Measurements from ENCODE around the gene HBG1. TPM values are rescaled to one million over a fixed set of nuclear protein-coding genes. Genes with fewer than 3 reads are reported as not detected.

The HBG1 gene
- polyA plus RNA-seq, 1 donor (not counting 4 experiments of a cell fraction or from before 2014, with no cell fraction given), result 0.30 TPM

GRCh38 chr11:5242933-5243815 is 6.5 kb downstream of the HBG1 start:
- H2AFZ ChIP-seq (ENCODE audit: control insufficient read depth, low read length), result no peak overlapping the region
- H3K27me3 ChIP-seq (ENCODE audit: control insufficient read depth, extremely low read depth, insufficient read depth, low read length), result no peaks in the 10 kb centered on the region
- no peaks in the 10 kb centered on the region for H3K4me1 ChIP-seq (ENCODE audit: control insufficient read depth, extremely low read depth, insufficient read depth, low read length)
- no peak for FAIRE-seq
- no peak overlapping the region for H3K4me3 ChIP-seq (ENCODE audit: control insufficient read depth in 2 of 3, extremely low read depth in 1 of 3, insufficient read depth in 2 of 3, low read depth in 1 of 3, low read length in 3 of 3)
- H3K27ac ChIP-seq (ENCODE audit: control insufficient read depth, insufficient read depth, low read length), result no peak overlapping the region
- H3K4me2 ChIP-seq (ENCODE audit: control insufficient read depth, extremely low read depth, insufficient read depth, low read depth, low read length), result no peak overlapping the region
- no peaks in the 10 kb centered on the region for H3K36me3 ChIP-seq (ENCODE audit: control insufficient read depth in 2 of 2, extremely low read depth in 1 of 2, insufficient read depth in 2 of 2, low read length in 2 of 2)
- H3K79me2 ChIP-seq (ENCODE audit: control insufficient read depth, insufficient read depth, low read length), result no peaks in the 10 kb centered on the region
- H4K20me1 ChIP-seq (ENCODE audit: control insufficient read depth, extremely low read depth, insufficient read depth, low read length), result no peaks in the 10 kb centered on the region
- TF ChIP-seq EZH2 (IDR thresholded peaks at IDR 0.05; ENCODE audit: low read length) (no peak), CTCF (optimal IDR thresholded peaks at IDR 0.05 in 1 of 3, IDR thresholded peaks at IDR 0.05 in 1 of 3, conservative IDR thresholded peaks at IDR 0.05 in 1 of 3; ENCODE audit: extremely low read depth in 1 of 3, insufficient read depth in 2 of 3, low read length in 3 of 3) (no peak)
- dilution Hi-C loops (cut with MboI; ENCODE audit: extremely low pct_ligation_motif_present, low sequenced_read_pairs), result no loop called here
- H3K9me3 ChIP-seq (ENCODE audit: control insufficient read depth, low read depth, low read length), result no peaks in the 10 kb centered on the region
- no peaks in the 10 kb centered on the region for H3K9me1 ChIP-seq (ENCODE audit: control insufficient read depth, extremely low read depth, insufficient read depth, low read length)
- DNase-seq (ENCODE audit: low read depth, low spot score), result no peak
- H3K9ac ChIP-seq (ENCODE audit: control insufficient read depth, extremely low read depth, insufficient read depth, low read length), result no peak overlapping the region

GRCh38 chr11:5242208-5242607 is 7.4 kb downstream of the HBG1 start:
- Histone ChIP-seq H3K4me3 (ENCODE audit: control insufficient read depth in 2 of 3, extremely low read depth in 1 of 3, insufficient read depth in 2 of 3, low read depth in 1 of 3, low read length in 3 of 3) (no peak overlapping the region), H3K36me3 (ENCODE audit: control insufficient read depth in 2 of 2, extremely low read depth in 1 of 2, insufficient read depth in 2 of 2, low read length in 2 of 2) (no peaks in the 10 kb centered on the region), H3K27me3 (ENCODE audit: control insufficient read depth, extremely low read depth, insufficient read depth, low read length) (no peaks in the 10 kb centered on the region), H3K9ac (ENCODE audit: control insufficient read depth, extremely low read depth, insufficient read depth, low read length) (no peak overlapping the region), H4K20me1 (ENCODE audit: control insufficient read depth, extremely low read depth, insufficient read depth, low read length) (no peaks in the 10 kb centered on the region), H3K4me1 (ENCODE audit: control insufficient read depth, extremely low read depth, insufficient read depth, low read length) (no peaks in the 10 kb centered on the region), H2AFZ (ENCODE audit: control insufficient read depth, low read length) (no peak overlapping the region), H3K79me2 (ENCODE audit: control insufficient read depth, insufficient read depth, low read length) (no peaks in the 10 kb centered on the region), H3K27ac (ENCODE audit: control insufficient read depth, insufficient read depth, low read length) (no peak overlapping the region), H3K4me2 (ENCODE audit: control insufficient read depth, extremely low read depth, insufficient read depth, low read depth, low read length) (no peak overlapping the region), H3K9me1 (ENCODE audit: control insufficient read depth, extremely low read depth, insufficient read depth, low read length) (no peaks in the 10 kb centered on the region), H3K9me3 (ENCODE audit: control insufficient read depth, low read depth, low read length) (no peaks in the 10 kb centered on the region)
- no peak for TF ChIP-seq CTCF (optimal IDR thresholded peaks at IDR 0.05 in 1 of 3, IDR thresholded peaks at IDR 0.05 in 1 of 3, conservative IDR thresholded peaks at IDR 0.05 in 1 of 3; ENCODE audit: extremely low read depth in 1 of 3, insufficient read depth in 2 of 3, low read length in 3 of 3)
- no peak for TF ChIP-seq EZH2 (IDR thresholded peaks at IDR 0.05; ENCODE audit: low read length)
- dilution Hi-C loops (cut with MboI; ENCODE audit: extremely low pct_ligation_motif_present, low sequenced_read_pairs), result no loop called here
- FAIRE-seq, result no peak
- DNase-seq (ENCODE audit: low read depth, low spot score), result no peak
